Lung microvascular endothelial cell (primary cell): ENCODE measurements around the gene HIBADH. TPM values are rescaled to one million over a fixed set of nuclear protein-coding genes. Genes with fewer than 3 reads are reported as not detected.
"Not testable (repeated sequence)": the region's sequence is repeated elsewhere in the genome, so short reads cannot be mapped to it uniquely, and the experiment has no call there.

Source experiments
- DNase-seq, 2 donors: peaks; one replicate each; pipeline versions ENCODE4 v3.0.0 to v3.0.0-alpha.2; 2010; ENCODE audit warnings: low read depth in 2 of 2
- total RNA-seq: library from RNA; depleted of rRNA; stranded (reverse); fragments of >200 nt; gene quantifications from 2 replicates; pipeline ENCODE4 v1.2.1, GENCODE V29; 2014

HIBADH gene
- total RNA-seq, 1 donor from 2014 or later, result 19.2 TPM

GRCh38 chr7:27680610-27681009 lies 17.9 kb upstream of the HIBADH start:
- no peak for DNase-seq

GRCh38 chr7:27678617-27679260 lies 16.1 kb upstream of the HIBADH start:
- peak; percentile 26 to 65 for DNase-seq

- peak in 1 of 2 donors; percentile 91 for DNase-seq
Observed at GRCh38 chr7:27677912-27678612, 15.4 kb upstream of the HIBADH start.

- DNase-seq, result not testable (repeated sequence)
Observed at GRCh38 chr7:27674126-27674525, 11.4 kb upstream of the HIBADH start.

GRCh38 chr7:27671675-27672074 lies 9.0 kb upstream of the HIBADH start:
- no peak for DNase-seq

GRCh38 chr7:27670676-27671075 lies 8.0 kb upstream of the HIBADH start:
- DNase-seq, result no peak

GRCh38 chr7:27670177-27670576 lies 7.5 kb upstream of the HIBADH start:
- DNase-seq, result no peak

GRCh38 chr7:27665531-27665930 lies 2.8 kb upstream of the HIBADH start:
- DNase-seq, result no peak

- DNase-seq, result no peak
Observed at GRCh38 chr7:27663989-27664331, 1.3 kb upstream of the HIBADH start.

GRCh38 chr7:27661811-27662489 lies 733 bp downstream of the HIBADH start:
- DNase-seq, result peak; percentile 22 to 28

- no peak for DNase-seq
Observed at GRCh38 chr7:27656724-27657123, 6.0 kb downstream of the HIBADH start.

- DNase-seq, result no peak
Observed at GRCh38 chr7:27655184-27655583, 7.5 kb downstream of the HIBADH start.

- DNase-seq, result no peak
Observed at GRCh38 chr7:27652518-27652917, 10.2 kb downstream of the HIBADH start.

- no peak for DNase-seq
Observed at GRCh38 chr7:27651702-27652101, 11.0 kb downstream of the HIBADH start.

GRCh38 chr7:27650283-27650682 lies 12.4 kb downstream of the HIBADH start:
- no peak for DNase-seq

GRCh38 chr7:27647489-27647888 lies 15.2 kb downstream of the HIBADH start:
- no peak for DNase-seq

- peak; percentile 22 to 88 for DNase-seq
Observed at GRCh38 chr7:27647046-27647445, 15.6 kb downstream of the HIBADH start.

- no peak for DNase-seq
Observed at GRCh38 chr7:27642271-27642670, 20.4 kb downstream of the HIBADH start.

GRCh38 chr7:27641581-27642230 lies 21.0 kb downstream of the HIBADH start:
- peak; percentile 29 to 69 for DNase-seq

GRCh38 chr7:27640884-27641574 lies 21.7 kb downstream of the HIBADH start:
- peak; percentile 71 to 89 for DNase-seq

- no peak for DNase-seq
Observed at GRCh38 chr7:27639851-27640250, 22.8 kb downstream of the HIBADH start.

GRCh38 chr7:27639048-27639447 lies 23.6 kb downstream of the HIBADH start:
- DNase-seq, result not testable (repeated sequence)
